ENCODE results near the gene TMEM271.
"Not testable (repeated sequence)": the region's sequence is repeated elsewhere in the genome, so short reads cannot be mapped to it uniquely, and the experiment has no call there.

Gene TMEM271

DNA sequence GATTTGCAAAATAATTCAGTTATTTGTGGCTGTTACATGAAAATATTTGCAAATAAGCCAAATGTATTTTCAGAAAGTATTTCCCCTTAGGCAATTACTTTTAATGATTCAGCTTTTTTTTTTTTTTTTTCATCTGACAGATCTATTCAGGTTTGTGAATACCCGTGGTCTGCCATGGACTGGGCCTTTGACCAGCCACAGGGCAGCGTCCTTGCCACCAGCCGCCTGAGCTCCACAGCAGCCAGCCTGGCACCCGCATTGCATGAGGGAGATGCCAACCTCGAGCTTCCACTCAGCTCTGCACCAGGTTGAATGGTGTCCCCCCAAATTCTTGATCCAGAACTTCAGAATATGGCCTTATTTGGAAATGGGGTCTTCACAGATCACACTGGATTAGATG lies 14.7 kb downstream of the TMEM271 start:
- DNase-seq, result no peak

DNA sequence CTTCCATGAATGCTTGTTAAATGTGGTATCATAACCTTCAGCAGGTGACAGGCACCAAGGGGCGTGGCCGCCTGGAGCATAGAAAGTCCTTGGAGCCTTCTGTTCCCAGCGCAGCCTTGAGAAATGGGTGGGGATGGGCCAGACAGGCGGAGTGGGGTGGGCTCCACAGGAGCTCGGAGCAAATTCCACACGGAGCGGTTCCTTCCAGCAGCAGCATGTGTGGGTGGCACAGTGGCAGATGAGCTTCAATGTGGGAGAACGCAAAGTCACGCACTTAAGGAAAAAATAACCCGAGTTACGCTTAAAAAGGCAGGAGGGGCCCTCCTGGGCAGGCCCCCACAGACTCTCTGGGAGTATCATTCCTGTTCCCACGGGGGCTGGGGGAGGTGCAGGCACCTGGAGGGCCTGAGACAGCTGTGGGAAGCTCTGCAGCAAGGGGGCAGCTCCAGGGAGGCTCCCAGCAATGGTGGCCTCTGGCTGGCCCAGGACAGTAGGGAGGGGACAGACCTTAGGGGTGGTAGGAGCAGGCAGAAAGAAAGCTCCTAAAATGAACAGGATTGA lies 15.3 kb downstream of the TMEM271 start:
- peak in 2 of 3 experiments; percentile 3 to 10 for DNase-seq

DNA sequence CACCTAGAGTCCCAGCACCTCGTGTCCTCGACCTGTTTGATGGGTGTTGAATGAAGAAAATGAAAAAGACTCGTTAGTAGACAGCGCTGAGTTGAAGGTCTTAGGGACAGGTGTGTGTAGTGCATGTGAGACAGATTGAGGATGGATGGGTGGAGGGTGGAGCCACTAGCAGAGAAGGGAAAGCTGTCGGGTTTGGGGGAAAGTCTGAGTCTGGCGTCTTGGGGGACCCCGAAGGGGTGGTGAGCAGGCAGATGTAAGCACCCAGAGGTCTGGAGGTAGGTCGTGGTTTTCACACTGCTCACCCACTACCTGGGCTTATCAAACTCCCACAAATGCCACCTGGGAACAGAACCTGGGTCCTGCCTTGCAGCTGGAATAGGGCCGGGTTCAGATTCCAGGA lies 16.0 kb downstream of the TMEM271 start:
- no peak for DNase-seq

DNA sequence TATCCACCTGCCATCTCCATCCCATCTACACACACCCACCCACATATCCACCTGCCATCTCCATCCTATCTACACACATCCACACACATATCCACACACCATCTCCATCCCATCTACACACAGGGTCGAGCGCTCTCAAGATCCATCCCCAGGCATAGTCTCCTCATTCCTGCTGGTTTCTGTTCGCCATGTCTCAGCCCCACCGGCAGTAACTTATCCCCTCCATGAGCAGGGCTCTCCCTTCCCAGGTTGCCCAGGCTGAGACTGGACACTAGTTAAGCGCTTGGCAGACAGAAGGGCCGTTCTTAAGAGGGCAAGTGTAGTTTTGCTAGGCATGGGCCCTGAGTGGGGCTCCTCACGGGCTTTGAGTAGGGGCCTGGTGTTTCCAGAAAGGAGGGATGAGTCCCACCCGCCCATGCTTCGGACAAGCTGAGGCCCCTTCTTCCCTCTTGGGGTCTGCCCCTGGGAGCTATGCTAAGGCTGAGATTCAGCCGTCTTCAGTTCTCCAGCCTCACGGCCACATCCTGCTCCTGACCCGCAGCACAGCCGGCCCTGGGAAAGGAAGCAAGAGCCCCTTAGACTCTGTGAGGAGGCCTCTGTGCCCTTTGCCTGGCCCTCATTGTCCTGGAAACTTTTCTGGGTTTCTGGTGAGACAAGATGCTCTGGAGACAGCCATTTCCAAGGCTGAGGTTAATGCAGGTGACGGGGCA lies 20.4 kb downstream of the TMEM271 start:
- no peak for DNase-seq

DNA sequence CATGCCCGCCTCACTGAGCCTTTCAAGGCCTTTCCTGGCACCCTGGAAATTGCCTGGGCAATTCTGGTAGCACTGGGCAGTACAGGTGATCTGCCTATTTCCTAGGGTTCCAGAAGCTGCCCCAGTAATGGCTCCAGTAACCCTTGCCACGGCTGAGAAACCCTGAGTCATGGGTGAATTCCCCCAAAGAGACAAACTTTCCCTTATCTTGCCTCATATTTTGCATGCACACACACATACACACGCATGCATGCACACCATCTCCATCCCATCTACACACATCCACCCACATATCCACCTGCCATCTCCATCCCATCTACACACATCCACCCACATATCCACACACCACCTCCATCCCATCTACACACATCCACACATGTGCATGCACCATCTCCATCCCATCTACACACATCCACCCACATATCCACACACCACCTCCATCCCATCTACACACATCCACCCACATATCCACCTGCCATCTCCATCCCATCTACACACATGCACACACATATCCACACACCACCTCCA lies 21.2 kb downstream of the TMEM271 start:
- DNase-seq, result not testable (repeated sequence)

DNA sequence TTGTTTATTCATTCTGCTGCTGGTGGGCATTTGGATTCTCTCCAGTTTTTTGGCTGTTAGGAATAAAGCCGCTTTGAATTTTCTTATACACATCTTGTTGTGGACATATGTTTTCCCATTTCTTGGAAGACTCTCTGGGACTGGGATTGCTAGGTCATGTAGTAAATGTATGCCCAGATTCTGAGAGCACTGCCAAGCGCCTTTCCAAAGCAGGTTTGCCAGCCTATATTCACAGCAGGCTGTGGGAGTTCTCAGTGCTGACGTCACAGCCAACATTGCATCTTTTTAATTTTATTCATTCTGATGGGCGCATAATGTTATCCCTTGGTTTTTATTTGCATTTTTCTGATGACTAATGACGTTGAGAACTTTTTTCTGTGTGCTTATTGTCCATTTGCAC lies 24.1 kb downstream of the TMEM271 start:
- DNase-seq, result no peak

DNA sequence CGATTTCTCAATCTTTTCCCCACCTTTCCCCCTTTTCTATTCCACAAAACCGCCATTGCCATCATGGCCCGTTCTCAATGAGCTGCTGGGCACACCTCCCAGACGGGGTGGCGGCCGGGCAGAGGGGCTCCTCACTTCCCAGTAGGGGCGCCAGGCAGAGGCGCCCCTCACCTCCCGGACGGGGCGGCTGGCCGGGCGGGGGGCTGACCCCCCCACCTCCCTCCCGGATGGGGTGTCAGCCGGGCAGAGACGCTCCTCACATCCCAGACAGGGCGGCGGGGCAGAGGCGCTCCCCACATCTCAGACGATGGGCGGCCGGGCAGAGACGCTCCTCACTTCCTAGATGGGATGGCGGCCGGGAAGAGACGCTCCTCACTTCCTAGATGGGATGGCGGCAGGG lies 25.8 kb downstream of the TMEM271 start:
- not testable (repeated sequence) for DNase-seq

DNA sequence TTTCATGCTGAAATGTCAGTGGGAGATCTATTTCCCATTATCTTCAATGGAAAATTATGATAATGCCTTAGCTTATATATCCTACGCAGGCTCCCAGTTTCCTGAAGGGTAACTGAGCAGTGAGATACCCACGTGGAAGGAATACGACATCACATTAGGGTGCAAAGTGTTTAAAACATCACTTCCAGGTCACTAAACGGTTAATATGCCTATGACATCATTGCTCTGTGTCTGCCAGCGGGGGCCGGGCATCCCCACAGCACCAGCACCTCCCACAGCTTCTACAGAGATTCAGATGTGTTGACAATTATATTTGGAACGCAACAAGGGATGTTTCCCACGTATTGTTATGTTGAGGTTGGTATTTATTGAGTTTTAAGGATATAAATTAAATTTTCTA lies 27.1 kb downstream of the TMEM271 start:
- DNase-seq, result peak in 1 of 3 experiments; percentile 15

DNA sequence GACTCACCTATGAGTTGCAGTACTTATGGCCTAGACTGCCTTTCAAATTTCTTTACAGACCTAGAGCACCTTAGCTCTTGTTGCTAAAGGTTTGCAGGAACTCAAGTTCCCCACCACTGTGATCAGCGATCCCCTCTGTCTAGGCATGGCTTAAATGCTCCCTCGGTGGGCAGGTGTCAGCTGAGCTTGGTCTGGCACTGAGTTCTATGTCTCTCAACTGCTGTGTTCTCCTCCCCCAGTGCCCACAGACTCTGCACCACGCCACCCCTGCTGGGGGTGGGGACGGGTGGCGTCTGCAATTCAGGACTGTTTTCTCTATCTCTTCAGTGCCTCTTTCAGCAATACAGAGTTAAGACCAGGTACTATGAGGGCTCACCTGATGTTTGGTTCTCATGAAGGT lies 30.5 kb downstream of the TMEM271 start:
- no peak for DNase-seq

DNA sequence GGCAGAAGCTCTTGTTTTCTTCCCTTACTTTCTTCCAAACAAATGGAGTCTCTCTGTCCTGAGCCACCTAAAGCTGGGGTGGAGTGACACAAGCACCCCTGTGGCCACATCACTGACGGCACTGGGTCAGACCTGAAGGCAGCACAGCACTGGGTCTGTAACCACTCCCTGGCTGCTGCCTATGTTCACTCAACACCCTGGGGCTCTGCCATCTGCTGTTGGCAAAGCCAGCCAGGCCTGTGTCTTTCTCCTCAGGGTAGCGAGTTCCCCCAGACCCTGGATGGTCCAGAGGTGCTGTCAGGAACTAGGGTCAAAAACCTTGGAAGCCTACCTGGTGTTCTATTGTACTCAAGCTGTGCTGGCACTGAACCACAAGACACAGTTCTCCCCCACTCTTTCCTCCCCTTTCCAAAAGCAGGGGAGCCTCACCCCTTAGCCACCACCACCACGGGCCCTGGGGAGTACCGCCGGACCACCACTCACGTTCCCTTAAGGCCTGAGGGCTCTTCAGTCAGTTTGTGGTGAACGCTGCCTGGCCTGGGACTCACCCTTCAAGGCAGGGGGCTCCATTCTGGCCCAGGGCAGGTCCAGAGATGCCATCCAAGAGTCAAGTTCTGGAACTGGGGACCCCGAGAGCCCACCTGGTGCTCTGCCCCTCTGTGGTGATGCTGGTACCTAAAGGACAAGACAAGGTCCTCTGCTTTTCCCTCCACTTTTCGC lies 31.5 kb downstream of the TMEM271 start:
- DNase-seq, result no peak

DNA sequence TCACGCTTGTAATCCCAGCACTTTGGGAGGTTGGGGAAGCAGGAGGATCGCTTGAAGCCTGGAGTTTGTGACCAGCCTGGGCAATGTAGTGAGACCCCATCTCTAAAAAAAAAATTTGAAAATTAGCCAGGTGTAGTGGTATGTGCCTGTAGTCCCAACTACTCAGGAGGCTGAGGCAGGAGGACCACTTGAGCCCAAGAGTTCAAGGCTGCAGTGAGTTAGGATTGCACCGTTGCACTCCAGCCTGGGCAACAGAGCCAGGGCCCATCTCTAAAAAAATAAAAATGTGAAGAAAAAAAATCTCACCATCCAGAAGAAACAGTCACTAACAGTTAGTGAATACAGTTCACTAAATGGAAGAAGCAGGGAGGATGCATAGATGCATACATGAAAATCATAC lies 34.8 kb downstream of the TMEM271 start:
- DNase-seq, result no peak

DNA sequence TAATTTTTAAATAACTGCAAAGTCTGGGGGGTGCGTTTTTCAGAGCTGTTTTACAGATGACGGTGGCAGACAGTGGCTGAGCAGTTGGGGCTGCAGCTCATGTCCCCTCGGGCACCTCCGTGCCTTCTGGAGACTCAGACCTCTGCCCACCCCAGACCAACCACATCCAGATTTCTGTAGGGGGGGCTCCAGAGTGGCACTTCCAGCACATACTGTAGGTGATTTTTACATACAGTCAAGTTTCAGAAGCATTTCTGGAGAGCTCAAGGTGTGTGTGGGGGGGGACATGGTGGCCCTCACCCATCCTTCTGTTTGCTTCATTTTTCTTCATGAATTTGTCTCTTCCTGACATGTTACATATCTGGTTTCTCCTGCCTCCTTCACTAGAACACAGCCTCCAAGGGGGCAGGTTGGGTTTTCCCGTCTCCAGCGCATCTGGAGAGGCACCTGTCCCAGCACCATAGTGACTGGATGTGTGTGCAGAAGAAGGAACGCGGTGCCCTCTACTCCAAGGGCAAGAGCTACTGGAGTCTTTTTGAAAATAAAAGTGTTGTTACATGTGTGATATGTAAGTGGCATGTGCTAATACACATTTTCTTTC lies 37.5 kb downstream of the TMEM271 start:
- DNase-seq, result no peak

DNA sequence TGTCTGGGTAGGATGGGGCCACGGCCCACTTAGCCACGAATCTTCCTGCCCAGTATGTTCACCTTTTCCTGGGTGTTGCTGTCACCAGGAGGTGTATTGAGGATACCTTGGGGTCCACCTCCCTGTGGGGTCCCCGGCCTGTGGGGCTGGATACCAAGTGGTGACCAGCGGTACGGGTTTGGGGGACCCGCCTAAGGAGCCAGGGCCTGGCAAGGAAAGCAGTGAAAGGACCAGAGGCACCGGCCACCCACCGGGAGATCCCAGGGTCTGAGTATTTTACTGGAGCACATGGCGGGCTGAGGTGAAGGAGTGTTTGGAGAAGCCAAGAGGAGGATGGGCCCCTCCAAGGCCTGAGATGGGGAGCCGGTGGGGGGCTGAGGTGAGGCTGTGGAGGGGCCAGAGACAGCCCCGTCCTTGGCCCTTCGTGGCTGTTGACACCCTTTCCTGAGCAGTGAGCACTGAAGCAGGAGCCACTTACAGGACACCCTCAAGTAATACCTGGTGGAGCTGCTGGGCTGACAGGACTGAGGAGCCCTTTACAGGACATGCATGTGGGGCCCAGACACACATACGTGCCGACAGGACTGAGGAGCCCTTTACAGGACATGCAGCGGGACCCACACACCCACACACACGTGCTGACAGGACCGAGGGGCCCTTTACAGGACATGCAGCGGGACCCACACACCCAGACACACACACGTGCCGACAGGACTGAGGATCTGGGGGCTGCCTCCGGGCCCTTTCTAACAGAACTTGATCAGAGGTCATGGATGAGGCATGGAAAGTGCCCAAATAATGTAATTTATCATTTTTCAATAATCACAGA lies 38.4 kb downstream of the TMEM271 start:
- DNase-seq, result no peak

DNA sequence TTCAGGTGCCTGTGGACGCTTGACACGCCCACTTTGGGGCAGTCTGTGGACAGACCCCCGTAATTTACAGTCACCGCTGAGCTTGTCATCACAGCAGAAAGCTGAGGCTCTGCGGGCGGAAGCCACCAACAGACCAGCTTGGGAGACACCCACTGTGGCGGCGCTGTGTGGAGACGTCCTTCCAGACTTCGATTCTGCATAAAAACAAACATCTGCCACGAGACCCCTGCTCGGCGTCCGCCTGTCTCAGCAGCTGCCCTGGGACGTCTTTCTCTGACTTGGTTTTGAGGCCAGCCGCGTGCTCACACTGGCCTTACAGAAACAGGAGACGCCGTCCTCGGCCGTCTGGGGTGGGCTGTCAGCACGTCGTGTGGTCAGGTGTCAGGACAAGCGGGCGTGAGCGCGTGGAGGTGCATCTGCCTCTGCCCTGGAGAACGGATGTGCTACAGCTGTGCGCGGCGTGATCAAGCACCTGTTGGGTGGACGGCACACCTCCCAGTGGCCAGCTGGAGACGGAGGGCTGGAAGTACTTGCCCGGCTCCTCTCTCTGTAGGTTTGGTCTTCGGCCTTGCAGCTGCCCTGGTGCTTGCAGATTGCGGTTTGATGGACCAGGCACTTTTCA lies 39.6 kb downstream of the TMEM271 start:
- no peak for DNase-seq

DNA sequence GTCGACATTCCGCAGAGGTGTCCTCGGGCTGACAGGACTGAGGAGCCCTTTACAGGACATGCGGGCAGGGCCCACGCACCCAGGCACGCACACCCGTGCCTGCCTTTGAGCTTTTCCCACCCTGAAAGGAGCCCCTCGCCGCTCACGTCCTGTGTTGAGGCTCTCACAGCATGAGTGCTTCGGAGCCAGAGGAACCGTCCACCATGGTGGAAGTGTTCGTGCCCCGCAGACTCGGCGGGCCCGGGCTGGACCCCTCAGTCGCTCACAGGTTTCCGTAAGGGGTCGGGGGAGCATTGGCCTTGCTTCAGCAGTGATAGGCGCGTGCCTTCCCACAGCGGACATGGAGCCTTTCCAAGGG lies 40.2 kb downstream of the TMEM271 start:
- no peak for DNase-seq

DNA sequence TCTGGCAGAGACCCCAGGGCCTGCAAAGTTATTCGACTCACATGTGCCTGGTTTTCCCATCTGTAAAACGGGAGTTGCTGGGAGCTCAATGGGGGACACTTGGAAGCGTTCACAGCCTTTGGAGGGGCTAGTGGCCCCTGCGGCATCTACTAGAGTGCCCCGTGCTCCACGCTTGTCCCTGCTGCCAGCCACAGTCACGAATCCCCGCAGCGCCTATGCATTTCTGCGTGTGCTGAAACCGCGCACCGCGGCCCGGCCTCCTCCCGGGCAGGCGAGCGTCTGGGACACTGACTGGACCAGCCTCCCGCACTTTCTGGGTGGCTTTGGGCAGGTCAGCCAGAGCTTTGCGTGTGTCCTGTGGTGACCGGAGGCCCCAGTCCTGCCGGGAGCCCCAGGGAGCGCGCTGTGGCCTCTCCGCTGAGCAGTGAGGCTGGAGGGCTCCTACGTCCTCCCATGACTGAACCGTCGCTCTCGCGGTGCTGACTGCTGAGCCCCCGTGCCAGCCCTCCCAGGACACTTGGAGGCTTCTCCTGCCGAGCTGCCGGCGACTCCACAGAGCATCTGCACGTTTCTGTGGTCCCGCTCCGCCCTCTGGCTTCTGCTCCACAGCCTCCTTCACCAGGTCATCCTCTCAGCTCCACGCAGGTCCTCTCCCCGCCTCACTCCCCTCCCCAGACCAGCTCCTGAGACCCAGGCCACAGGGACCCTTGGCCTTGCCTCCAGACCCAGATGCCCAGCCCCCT lies 40.7 kb downstream of the TMEM271 start:
- no peak for DNase-seq

DNA sequence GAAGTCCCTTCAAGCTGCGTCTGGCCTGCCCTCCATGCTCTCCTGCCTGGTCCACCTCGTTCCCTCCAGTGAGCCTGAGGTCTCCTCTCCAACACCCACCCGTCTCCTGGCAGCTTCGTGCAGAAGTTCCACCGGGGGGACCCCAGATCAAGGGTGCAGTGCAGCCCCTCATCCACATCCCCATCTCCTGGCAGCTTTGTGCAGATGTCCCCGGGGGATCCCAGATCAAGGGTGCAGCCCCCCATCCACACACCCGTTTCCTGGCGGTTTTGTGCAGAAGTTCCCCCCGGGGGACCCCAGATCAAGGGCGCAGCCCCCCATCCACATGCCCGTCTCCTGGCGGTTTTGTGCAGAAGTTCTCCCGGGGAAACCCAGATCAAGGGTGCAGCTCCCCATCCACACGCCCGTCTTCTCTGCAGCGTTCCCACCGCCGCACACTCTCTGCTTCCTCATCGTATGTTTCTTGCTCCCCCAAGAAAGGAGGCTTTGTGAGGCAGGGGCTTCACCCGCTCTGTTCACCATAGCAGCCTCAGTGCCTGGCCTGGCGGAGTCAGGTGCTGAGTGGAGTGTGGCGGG lies 41.4 kb downstream of the TMEM271 start:
- DNase-seq, result no peak

DNA sequence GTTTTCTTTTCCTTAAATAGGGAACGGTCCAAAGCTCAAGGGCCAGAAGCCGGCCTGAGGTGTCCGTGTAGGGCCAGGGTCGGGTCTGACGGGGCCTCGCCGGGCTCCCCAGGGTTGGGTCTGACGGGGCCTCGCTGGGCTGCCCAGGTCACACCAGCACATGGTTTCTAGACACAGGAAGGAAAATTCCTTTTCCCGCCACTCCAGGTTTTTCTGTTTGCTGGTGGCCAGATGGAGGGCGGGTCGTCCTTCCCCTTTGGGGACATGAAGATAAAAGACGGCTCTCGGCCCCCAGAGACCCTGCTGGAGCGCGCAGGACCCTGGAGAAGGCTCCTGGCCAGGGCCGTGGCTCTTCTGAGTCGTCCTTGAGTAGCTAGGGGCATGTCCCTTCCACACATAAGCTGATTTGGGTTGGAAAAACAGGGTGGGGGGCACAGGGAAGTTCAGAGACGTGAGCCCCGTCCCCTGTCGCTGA lies 42.0 kb downstream of the TMEM271 start:
- no peak for DNase-seq

DNA sequence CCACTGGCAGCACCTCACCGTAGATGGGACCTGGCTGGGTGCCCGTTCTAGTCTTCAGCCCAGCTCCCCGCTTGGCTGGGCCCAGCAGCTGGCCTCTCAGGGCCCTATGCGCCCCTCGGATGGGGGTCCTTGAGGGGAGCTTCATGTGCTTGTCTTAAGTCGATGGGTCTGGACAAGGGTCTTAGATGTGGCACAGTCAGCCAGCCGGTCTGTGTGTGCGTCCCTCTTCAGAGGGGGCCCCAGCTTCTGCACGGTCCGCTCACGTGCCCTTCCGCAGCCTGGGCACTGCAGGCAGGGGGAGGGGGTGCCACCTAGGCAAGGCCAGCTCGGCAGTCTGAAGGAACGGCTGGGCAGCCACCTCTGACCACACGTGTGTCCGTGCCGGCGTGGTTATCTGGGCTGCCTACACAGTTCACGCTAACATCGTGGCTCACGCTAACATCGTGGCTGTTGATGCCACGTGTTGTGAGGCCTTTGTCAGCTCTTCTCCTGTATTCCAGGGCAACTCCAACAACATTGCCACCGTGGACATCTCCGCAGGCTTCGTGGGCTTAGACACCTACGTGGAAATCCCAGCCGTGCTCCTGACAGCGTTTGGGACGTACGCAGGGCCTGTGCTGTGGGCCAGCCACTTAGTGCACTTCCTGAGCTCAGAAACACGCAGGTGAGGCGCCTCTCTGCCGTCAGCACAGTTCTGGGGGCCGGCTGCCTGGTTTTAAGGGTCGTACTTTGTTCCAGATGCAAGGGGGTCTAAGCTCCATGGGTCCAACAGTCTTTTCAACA lies 42.6 kb downstream of the TMEM271 start:
- no peak for DNase-seq

All from NCI-H1417 (cell line).